Coronary artery (tissue), 2 donors: ENCODE data around the gene TMEM208.

ENCODE experiments used
- DNase-seq: peaks from one replicate; pipeline ENCODE4 v3.0.0-alpha.2; 2017; ENCODE audit warnings: low spot score
- H3K27ac ChIP-seq, 2 donors: fragments of 200-600 bp; sonication (generic); one replicate each; pipeline ENCODE4 v1.5.1; 2016 to 2019
- H3K4me3 ChIP-seq: fragments of 200-600 bp; sonication (generic); 2 replicates; pipeline ENCODE4 v1.5.1; 2016; ENCODE audit warnings: mild to moderate bottlenecking, moderate library complexity
- TF ChIP-seq, protein P1 (sequence below): fragments of 200-600 bp; sonication (generic); IDR thresholded peaks from one replicate; pipeline ENCODE4 v1.5.1; 2019; ENCODE audit warnings: antibody characterized with exemption

Gene TMEM208

DNA sequence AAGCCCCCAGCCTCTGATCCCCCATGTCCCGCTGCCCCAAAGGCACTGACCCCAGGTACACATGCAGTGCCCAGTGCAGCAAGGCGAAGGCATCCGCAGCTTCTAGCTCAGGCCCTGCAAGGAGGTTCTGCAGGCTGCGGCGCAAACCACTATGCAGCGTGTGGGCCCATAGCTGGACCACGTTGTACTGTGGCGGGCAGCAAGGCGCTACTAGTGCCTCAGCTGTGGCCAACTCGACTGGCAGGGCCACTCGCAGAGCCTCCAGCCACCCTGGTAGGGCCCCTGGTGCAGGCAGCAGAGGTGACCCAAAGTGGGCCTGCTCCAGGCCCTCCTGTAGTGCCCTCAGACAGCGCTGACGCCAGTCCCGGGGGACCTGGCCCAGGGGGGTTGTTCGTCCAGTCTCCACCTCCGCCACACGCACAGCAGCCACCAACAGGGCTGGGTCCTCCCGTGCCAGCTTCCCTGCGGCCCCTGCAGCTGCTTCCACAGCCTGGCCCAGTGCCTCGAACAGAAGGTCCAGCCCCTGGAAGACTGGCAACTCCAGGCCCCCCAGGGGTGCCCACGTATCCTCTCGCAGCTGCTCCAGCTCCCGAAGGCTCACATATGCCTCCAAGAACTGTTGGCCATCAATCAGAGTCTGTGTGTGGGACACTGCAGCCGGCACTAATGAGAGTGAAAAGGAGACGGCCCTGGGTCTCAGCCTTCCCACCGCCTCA, 39.6 kb upstream of the TMEM208 start:
- TF ChIP-seq, protein P1, sequence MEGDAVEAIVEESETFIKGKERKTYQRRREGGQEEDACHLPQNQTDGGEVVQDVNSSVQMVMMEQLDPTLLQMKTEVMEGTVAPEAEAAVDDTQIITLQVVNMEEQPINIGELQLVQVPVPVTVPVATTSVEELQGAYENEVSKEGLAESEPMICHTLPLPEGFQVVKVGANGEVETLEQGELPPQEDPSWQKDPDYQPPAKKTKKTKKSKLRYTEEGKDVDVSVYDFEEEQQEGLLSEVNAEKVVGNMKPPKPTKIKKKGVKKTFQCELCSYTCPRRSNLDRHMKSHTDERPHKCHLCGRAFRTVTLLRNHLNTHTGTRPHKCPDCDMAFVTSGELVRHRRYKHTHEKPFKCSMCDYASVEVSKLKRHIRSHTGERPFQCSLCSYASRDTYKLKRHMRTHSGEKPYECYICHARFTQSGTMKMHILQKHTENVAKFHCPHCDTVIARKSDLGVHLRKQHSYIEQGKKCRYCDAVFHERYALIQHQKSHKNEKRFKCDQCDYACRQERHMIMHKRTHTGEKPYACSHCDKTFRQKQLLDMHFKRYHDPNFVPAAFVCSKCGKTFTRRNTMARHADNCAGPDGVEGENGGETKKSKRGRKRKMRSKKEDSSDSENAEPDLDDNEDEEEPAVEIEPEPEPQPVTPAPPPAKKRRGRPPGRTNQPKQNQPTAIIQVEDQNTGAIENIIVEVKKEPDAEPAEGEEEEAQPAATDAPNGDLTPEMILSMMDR, result no peak

DNA sequence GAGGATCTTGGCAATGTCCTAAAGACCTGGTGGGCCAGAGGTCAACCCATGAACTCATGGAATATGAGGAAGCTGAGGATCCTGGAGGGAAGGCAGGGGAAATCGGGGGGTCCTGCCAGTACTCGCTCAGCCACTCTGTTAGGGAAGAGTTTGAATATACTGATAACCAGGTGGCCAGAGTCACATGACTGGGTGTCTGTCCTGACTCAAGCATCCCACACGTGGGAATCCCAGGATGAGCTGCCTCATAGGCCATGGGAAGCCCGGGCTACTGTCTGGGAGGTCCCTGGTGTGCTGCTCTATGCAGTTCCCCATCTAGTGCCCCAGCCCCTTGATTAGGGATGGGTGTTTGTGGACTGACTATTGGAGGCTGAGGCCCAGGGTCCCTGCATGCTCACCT, 38.6 kb upstream of the TMEM208 start:
- DNase-seq, result no peak
- H3K4me3 ChIP-seq, result no peak overlapping the region
- H3K27ac ChIP-seq, result no peak overlapping the region
- TF ChIP-seq, protein P1, result no peak

More for the DNA sequence above, 39.6 kb upstream of the TMEM208 start:
- Histone ChIP-seq H3K27ac (no peak overlapping the region), H3K4me3 (no peak overlapping the region)
- DNase-seq, result no peak

DNA sequence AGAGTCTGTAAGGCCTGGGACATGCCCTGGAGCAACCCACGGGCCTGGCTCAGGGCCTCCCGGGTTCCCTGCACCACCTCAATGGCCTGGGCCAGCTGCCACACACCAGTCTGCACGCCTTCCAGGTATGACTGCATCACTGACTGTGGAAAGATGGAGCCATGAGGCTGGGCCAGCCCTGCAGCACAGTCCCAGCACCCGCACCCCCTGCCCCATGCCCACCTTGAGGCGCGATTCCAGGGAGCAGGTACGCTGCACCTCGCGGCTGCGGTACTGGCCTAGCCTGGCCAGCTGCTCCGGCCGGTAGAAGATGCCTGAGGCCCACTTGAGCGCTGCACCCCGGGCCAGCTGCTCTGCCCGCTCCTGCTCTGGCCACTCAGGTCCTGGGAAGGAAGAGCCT, 38.1 kb upstream of the TMEM208 start:
- TF ChIP-seq, protein P1, result no peak
- Histone ChIP-seq H3K27ac (no peak overlapping the region), H3K4me3 (no peak overlapping the region)
- no peak for DNase-seq

DNA sequence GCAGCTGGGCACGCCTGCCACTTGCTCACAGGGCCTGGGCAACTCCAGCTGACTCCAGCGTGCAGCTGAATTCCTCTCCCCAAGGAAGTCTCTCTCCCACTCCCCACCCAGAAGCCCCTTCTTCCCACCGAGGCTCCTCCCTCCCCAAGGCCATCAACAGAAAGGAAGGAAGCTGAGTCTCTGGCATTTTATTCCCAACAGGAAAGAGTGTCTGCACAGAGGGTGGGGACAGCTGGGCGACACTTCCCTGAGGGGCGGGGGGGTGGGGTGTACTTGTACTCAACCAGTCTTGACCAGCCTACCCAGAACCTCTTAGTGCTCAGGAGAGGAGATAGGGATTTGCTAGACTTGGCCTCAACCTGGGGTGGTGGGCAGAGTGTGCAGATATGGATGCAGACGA, 36.9 kb upstream of the TMEM208 start, which contains the start of gene EXOC3L1:
Gene EXOC3L1, minus strand, starts transcription at position 96 of the 400 bp plus-strand sequence. CDS start 460 bp downstream, outside the sequence.
- Histone ChIP-seq H3K4me3 (no peak within 1 kb of the TSS), H3K27ac (no peak within 1 kb of the TSS)
- TF ChIP-seq, protein P1, result no peak
- no peak for DNase-seq

DNA sequence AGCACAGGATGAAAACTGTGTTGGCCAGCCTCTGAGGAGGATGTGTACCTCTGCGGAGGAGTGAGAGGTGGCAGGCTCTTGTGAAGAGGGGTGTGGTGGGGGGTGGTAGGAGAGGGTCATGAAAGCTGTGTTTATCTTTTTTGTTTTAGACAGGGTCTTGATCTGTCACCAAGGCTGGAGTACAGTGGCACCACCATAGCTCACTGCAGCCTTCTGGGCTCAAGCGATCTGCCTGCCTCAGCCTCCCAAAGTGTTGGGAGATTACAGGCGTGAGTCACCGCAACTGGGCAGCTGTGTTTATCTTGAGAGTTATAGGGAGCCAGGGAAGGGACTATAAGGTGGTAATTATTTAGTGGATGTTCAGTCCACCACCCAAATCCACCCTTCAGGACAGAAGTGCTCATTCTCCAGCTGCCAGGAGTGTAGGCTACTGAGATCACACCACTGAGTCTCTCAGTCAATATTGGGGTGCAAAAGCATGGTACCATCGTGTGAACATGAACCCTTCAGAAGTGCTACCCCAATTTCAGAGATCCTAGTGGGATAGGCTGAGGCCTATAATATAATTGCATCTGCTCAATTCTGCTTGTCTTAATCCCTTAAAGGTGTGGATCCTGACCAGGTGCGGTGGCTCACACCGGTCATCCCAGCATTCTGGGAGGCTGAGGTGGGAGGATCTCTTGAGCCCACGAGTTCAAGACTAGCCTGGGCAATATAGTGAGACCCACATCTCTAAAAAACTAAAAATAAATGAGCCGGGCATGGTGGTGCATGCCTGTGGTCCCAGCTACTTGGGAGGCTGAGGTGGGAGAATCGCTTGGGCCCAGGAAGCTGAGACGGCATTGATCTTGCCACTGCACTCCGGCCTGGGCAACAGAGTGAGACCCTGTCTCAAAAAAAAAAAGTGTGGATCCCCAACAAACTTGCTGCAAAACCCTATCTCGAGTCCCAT, 36.2 kb upstream of the TMEM208 start:
- DNase-seq, result no peak
- Histone ChIP-seq H3K4me3 (no peak overlapping the region), H3K27ac (no peak overlapping the region)
- TF ChIP-seq, protein P1, result no peak

DNA sequence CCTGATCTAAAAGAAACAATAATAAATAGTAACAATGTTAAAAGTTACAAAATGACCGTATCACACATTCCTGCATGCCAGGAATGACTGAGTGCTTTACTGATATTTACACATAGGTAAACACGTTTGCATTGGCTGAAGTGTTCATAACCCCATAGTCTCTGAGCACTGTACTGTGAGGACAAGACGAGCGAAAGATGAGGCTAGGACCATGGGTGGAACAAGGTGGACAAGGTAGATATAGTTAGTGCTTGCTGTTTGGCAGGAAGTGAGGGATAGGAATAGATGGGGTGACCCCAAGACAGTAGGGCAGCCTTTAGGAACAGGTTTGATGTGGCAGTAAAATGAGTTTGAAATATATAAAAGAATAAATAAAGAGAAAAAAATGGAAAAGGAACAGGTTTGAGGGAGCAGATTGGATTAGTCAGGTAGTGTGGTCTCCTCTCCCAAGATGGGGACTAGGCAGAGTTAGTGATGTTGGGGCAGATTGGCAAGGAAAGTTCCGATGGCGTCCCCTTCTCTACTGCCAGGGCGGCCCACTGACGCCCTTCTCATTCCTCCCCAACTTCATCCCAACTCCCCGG, 35.4 kb upstream of the TMEM208 start:
- H3K4me3 ChIP-seq, result peak overlapping the region; percentile 96
- DNase-seq, result no peak
- TF ChIP-seq, protein P1, result no peak
- no peak overlapping the region for H3K27ac ChIP-seq
